Smooth muscle cell of bladder (primary cell): ENCODE data around the gene FARSA. TPM values are rescaled to one million over a fixed set of nuclear protein-coding genes. Genes with fewer than 3 reads are reported as not detected.

Experiments used
- total RNA-seq: library from RNA; depleted of rRNA; stranded (reverse); fragments of >200 nt; gene quantifications from 2 replicates; pipeline ENCODE4 v1.2.3, GENCODE V29; 2014

Gene FARSA
- total RNA-seq: 42.1 and 52.3 TPM in 2 replicates

DNA sequence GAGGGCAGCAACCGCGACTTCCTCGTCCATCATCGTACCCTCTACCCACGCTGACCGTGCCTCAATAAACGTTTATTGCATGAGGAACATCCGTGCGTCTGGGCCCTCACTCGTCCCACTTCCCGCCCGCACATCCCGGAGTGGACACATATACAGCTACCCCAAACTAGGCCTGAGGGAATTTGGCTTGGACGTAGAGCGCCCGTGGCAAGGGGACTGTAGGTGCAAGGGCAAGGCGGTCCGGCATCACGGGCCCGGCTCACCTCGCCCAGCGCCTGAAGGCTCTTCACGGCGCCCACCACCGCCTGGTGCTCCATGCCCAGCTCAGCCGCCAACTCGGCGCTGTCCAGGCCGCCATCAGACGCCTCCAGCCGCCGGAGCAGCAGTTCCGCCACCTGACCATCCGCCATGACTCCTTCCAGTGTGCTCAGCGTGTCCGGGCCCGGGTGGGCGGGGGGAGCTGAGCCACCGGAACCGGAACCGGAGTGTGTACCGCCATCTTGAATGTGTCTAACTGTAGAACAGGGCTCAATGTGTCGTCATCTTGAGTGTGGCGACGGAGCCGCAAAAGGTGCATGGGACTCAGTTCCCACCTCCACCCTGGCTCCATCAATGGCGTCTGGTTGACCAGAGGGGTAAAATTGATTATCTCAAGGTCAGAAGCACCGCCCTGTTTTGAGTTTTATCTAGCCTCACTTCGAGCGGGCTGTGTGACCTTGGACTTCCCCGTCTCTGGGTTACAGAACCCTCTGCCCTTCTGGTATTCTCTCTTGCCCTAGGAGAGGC is at the start of gene FARSA:
FARSA (minus strand) TSS at position 425 of the 786 bp plus-strand sequence; CDS start at position 410, 15 bp downstream.

GRCh38 chr19:12969292-12969988 is 35.9 kb upstream of the FARSA start, which contains the start of gene DAND5:
Gene DAND5, plus strand, starts transcription at chr19:12969576. Its CDS starts 85 bp downstream, at chr19:12969661.

GRCh38 chr19:12956446-12957388 is 23.2 kb upstream of the FARSA start, which contains the start of gene GADD45GIP1:
Gene GADD45GIP1, minus strand, starts transcription at chr19:12957223. Its CDS starts 11 bp downstream, at chr19:12957212.

GRCh38 chr19:12945479-12946091 is 12.1 kb upstream of the FARSA start, which contains the start of gene RAD23A:
Gene RAD23A, plus strand, starts transcription at chr19:12945862. Its CDS starts 87 bp downstream, at chr19:12945949.

DNA sequence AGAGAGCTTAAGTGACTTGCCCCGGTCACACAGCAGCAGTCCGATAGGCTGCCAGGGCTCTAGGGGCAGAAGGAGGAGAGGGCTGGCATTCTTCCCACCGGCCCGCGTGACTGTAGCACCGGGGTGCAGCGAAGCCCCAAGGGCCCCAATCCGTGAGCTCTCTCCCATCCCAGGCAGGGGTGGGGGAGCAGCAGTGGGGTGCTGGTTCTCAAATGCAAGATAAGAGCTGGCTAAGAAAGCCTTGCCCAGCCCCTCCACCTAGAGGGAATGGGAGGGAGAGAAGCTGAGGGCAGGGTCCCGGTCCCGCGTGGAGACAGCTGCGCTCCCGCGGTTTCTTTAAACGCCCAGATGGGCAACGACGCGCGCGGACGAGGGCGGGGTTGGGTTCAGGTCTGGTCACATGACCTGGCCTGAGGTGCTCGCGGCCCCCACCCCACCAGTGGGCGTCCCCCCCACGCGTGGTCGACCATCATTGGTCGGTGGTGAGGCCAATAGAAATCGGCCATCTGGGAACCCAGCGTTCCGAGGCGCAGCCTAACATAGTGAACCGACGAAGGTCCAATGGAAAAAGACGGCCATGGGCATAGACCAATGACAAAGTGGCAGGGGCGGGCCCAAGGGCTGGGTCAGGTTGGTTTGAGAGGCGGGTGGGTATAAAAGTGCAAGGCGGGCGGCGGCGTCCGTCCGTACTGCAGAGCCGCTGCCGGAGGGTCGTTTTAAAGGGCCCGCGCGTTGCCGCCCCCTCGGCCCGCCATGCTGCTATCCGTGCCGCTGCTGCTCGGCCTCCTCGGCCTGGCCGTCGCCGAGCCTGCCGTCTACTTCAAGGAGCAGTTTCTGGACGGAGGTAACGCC is 4.6 kb upstream of the FARSA start, which contains the start of gene CALR:
CALR (plus strand) TSS at position 683 of the 852 bp plus-strand sequence; CDS start at position 754, 71 bp downstream.

GRCh38 chr19:12890787-12891552 is 42.5 kb downstream of the FARSA start, which contains the start of gene GCDH:
Gene GCDH, plus strand, starts transcription at chr19:12891160. Its CDS starts 145 bp downstream, at chr19:12891305.

DNA sequence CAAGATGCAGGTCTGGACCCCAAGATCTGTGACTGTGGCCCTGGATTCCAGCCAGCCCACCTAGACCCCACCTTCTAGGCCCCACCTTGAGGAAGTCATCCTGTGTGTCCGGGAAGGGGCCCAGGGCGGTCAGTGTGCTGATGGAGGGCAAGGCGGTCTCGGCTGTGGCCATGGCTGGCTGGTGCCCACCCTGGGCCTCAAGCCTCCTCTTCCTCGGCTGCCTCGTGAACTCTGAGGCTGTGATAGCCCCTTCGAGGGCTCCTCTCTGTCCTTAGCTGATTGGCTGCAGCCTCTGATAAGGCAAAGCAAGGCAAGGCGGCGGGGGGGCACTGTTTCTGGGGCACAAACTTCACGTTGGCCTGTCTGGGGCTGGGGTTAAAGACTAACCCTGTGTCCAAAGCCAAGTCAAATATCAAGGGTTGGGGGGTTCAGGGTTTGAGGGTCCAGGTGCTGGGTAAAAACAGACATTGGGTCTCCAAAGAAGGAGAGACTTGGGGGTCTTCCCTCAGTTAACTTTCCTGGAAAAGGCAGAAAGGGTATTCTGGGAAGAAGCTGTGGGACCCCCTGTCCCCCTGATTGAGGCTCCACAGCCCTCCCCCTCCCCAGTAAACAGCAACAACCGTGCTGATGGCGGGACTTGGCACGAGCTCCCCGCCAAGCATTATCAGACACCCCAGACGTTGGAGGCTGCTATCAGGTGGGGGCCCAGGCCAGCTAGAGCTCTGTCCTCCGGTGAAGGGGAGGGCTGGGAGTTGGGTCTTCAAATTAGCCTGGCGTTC is 46.4 kb downstream of the FARSA start, which contains the start of gene KLF1:
KLF1 (minus strand) TSS at position 233 of the 779 bp plus-strand sequence; CDS start at position 172, 61 bp downstream.

DNA sequence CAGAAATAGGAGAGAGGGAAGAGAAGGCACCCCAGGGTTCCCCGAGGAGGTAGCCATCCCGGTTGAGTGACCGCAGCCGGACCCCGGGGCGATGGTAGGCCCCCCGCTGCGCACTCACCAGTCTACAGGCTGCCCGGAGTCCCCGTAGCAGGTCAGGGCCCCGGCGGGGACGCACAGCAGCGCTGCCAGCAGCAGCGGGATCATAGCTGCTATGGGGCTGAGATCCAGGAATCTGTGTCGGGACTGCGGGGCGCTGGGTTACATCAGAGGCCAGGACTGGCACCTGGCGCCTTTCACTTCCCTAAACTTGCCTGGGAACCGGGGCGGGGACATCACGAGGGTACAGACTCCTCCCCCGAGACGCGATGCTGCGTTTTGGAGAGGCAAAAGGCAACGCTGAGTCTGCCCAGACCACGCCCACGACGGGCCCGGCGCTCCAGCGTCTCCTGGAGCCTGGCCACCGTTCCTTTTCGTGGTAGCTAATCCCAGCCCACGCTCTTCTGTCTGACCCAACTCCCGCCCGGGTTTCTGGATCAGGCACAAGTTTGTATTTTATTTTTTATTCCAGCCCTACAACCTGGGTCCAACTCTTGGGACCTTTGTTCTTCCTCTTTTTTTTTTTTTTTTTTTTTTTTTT is 52.2 kb downstream of the FARSA start, which contains the start of gene DNASE2:
DNASE2 (minus strand) TSS at position 278 of the 637 bp plus-strand sequence; CDS start at position 204, 74 bp downstream.

Other genes starting within 250 kb of the FARSA start
- gene GNG14, start 245.7 kb downstream of the FARSA start, total RNA-seq: not detected in 2 replicates
- 4.3 and 4.6 TPM in 2 replicates for gene FBXW9, start 237.1 kb downstream of the FARSA start, total RNA-seq
- 19.8 and 27.3 TPM in 2 replicates for gene TNPO2, start 209.8 kb downstream of the FARSA start, total RNA-seq
- 140 and 192 TPM in 2 replicates for gene TRIR, start 199.0 kb downstream of the FARSA start, total RNA-seq
- gene GET3, start 196.2 kb downstream of the FARSA start, total RNA-seq: 101 and 118 TPM in 2 replicates
- not detected in 2 replicates for gene BEST2, start 181.9 kb downstream of the FARSA start, total RNA-seq
- gene HOOK2, start 158.2 kb downstream of the FARSA start, total RNA-seq: 15.8 and 21.2 TPM in 2 replicates
- gene JUNB, start 142.2 kb downstream of the FARSA start, total RNA-seq: 61.4 and 83.8 TPM in 2 replicates
- 244 and 259 TPM in 2 replicates for gene PRDX2, start 131.9 kb downstream of the FARSA start, total RNA-seq
- 0.46 TPM in 1 of 2 replicates, not detected in the other for gene THSD8, start 131.6 kb downstream of the FARSA start, total RNA-seq
- gene RNASEH2A, start 127.1 kb downstream of the FARSA start, total RNA-seq: 6.5 and 7.3 TPM in 2 replicates
- gene RTBDN, start 99.1 kb downstream of the FARSA start, total RNA-seq: not detected in 2 replicates
- gene MAST1, start 95.2 kb downstream of the FARSA start, total RNA-seq: 0.18 and 0.28 TPM in 2 replicates
- gene DNASE2, start 52.3 kb downstream of the FARSA start, total RNA-seq: 30.4 and 35.7 TPM in 2 replicates
- gene KLF1, start 46.5 kb downstream of the FARSA start, total RNA-seq: 0.09 TPM in 1 of 2 replicates, not detected in the other
- gene GCDH, start 42.6 kb downstream of the FARSA start, total RNA-seq: 15.4 and 17.2 TPM in 2 replicates
- 0.14 TPM in 1 of 2 replicates, not detected in the other for gene SYCE2, start 14.4 kb downstream of the FARSA start, total RNA-seq
- gene CALR, start 4.9 kb upstream of the FARSA start, total RNA-seq: 2,199 and 2,490 TPM in 2 replicates
- gene RAD23A, start 12.2 kb upstream of the FARSA start, total RNA-seq: 43.9 and 64.8 TPM in 2 replicates
- gene GADD45GIP1, start 23.5 kb upstream of the FARSA start, total RNA-seq: 25.8 and 30.0 TPM in 2 replicates
- not detected in 2 replicates for gene DAND5, start 35.9 kb upstream of the FARSA start, total RNA-seq
- gene NFIX, start 61.8 kb upstream of the FARSA start, total RNA-seq: 36.8 and 44.9 TPM in 2 replicates
- 1.2 and 1.4 TPM in 2 replicates for gene LYL1, start 169.1 kb upstream of the FARSA start, total RNA-seq
- 21.9 and 28.4 TPM in 2 replicates for gene TRMT1, start 183.0 kb upstream of the FARSA start, total RNA-seq
- gene NACC1, start 184.6 kb upstream of the FARSA start, total RNA-seq: 27.7 and 38.6 TPM in 2 replicates
- gene STX10, start 216.7 kb upstream of the FARSA start, total RNA-seq: 67.1 and 81.0 TPM in 2 replicates
- gene IER2, start 216.7 kb upstream of the FARSA start, total RNA-seq: 6.5 and 11.2 TPM in 2 replicates